ENCODE results near the gene MAGI3.
A peak's percentile ranks its signal among the peaks of the same experiment; 100 is the strongest.
"Not testable (repeated sequence)": the region's sequence is repeated elsewhere in the genome, so short reads cannot be mapped to it uniquely, and the experiment has no call there.

Gene MAGI3

DNA sequence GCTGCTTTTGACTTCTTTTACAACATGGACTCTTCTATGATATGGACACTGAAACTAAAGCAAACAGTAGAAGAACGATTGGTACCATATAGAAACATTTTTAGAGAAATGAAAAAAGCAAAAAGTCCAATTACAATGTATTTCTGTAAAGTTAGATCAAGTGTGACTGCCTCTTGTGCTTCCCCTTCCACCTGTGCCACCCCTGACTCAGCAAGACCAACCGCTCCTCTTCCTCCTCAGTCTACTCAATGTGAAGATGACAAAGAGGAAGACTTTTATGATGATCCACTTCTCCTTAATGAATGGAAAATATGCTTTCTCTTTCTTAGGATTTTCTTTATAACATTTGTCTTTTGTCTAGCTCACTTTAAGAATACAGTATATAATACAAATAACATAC lies 302.0 kb downstream of the MAGI3 start:
- TF ChIP-seq, protein P1, sequence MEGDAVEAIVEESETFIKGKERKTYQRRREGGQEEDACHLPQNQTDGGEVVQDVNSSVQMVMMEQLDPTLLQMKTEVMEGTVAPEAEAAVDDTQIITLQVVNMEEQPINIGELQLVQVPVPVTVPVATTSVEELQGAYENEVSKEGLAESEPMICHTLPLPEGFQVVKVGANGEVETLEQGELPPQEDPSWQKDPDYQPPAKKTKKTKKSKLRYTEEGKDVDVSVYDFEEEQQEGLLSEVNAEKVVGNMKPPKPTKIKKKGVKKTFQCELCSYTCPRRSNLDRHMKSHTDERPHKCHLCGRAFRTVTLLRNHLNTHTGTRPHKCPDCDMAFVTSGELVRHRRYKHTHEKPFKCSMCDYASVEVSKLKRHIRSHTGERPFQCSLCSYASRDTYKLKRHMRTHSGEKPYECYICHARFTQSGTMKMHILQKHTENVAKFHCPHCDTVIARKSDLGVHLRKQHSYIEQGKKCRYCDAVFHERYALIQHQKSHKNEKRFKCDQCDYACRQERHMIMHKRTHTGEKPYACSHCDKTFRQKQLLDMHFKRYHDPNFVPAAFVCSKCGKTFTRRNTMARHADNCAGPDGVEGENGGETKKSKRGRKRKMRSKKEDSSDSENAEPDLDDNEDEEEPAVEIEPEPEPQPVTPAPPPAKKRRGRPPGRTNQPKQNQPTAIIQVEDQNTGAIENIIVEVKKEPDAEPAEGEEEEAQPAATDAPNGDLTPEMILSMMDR (IDR thresholded peaks at IDR 0.05; ENCODE audit: low read depth, low read length), result no peak
- no peak for DNase-seq
- no peaks in the 10 kb centered on the region; the same call in none of the 2 replicates for H3K36me3 ChIP-seq
- H3K27me3 ChIP-seq, result no peaks in the 10 kb centered on the region
- H3K4me3 ChIP-seq (ENCODE audit: low read depth, low read length), result no peak overlapping the region
- no peaks in the 10 kb centered on the region; the same call in 1 of the 2 replicates for H3K9me3 ChIP-seq
- H3K4me1 ChIP-seq, result no peaks in the 10 kb centered on the region

GRCh38 chr1:113692824-113693431 lies 302.6 kb downstream of the MAGI3 start:
- TF ChIP-seq, protein P1 (IDR thresholded peaks at IDR 0.05; ENCODE audit: low read depth, low read length), result no peak
- Histone ChIP-seq H3K36me3 (peaks cover 1% of the 10 kb centered on the region), H3K4me3 (ENCODE audit: low read depth, low read length) (no peak overlapping the region), H3K27me3 (no peaks in the 10 kb centered on the region), H3K4me1 (no peaks in the 10 kb centered on the region), H3K9me3 (no peaks in the 10 kb centered on the region; the same call in 1 of the 2 replicates)
- no peak for DNase-seq

GRCh38 chr1:113694910-113695309 lies 304.6 kb downstream of the MAGI3 start:
- DNase-seq, result no peak
- Histone ChIP-seq H3K9me3 (no peaks in the 10 kb centered on the region; the same call in 1 of the 2 replicates), H3K36me3 (peaks cover 13% of the 10 kb centered on the region), H3K4me3 (ENCODE audit: low read depth, low read length) (no peak overlapping the region), H3K4me1 (no peaks in the 10 kb centered on the region), H3K27me3 (no peaks in the 10 kb centered on the region)
- TF ChIP-seq, protein P1 (IDR thresholded peaks at IDR 0.05; ENCODE audit: low read depth, low read length), result no peak

- H3K9me3 ChIP-seq, result no peaks in the 10 kb centered on the region
- TF ChIP-seq, protein P1 (IDR thresholded peaks at IDR 0.05; ENCODE audit: low read depth, low read length), result no peak
- no peaks in the 10 kb centered on the region for H3K27me3 ChIP-seq
- H3K4me3 ChIP-seq (ENCODE audit: low read depth, low read length), result no peak overlapping the region
- H3K36me3 ChIP-seq, result peaks cover 16% of the 10 kb centered on the region
- no peaks in the 10 kb centered on the region for H3K4me1 ChIP-seq
- DNase-seq, result no peak
Measured at GRCh38 chr1:113701429-113701828, 311.1 kb downstream of the MAGI3 start.

DNA sequence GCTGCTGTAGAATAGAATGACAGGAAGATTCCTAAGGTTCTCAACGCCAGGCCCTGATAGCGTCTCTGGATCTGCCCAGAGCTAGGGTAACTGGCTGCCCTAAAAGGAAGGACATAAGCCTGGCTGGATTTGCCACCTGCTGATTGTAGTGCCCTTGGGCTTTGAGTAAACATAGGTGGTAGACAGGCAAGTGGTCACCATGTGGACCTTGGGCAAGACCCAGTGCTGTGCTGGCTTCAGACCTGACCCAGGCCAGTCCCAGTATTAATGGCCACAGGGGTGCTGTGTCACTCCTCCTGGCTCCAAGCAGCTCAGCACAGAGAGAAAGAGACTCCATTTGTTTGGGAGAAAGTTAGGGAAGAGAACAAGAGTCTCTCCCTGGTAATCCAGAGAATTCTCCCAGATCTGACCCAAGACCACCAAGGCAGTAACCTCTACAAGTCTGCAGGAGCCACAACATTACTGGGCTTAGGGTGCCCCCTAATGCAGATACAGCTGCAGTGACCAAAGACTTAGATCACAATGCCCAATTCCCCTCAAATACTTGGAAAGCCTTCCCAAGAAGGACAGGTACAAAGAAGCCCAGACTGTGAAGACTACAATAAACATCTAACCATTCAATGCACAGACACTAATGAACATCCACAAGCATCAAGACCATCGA lies 324.4 kb downstream of the MAGI3 start:
- Histone ChIP-seq H3K36me3 (peaks cover 34% of the 10 kb centered on the region), H3K9me3 (no peaks in the 10 kb centered on the region), H3K4me1 (no peaks in the 10 kb centered on the region), H3K27me3 (no peaks in the 10 kb centered on the region), H3K4me3 (ENCODE audit: low read depth, low read length) (no peak overlapping the region)
- no peak for DNase-seq
- TF ChIP-seq, protein P1 (IDR thresholded peaks at IDR 0.05; ENCODE audit: low read depth, low read length), result peak; percentile 36

- not testable (repeated sequence) for DNase-seq; H3K4me1 ChIP-seq; H3K4me3 ChIP-seq (ENCODE audit: low read depth, low read length); H3K9me3 ChIP-seq; H3K27me3 ChIP-seq
- H3K36me3 ChIP-seq, result peaks cover 45% of the 10 kb centered on the region
Measured at GRCh38 chr1:113717506-113717905, 327.2 kb downstream of the MAGI3 start.

- H3K4me1 ChIP-seq; H3K9me3 ChIP-seq; H3K27me3 ChIP-seq; H3K4me3 ChIP-seq (ENCODE audit: low read depth, low read length); DNase-seq: not testable (repeated sequence)
- H3K36me3 ChIP-seq, result peaks cover 41% of the 10 kb centered on the region
Measured at GRCh38 chr1:113718621-113719020, 328.3 kb downstream of the MAGI3 start.
